Erythroblast (primary cell): ENCODE measurements around the gene IFI44.

Source experiments
- DNase-seq, 2 experiments: peaks; one replicate each; lab custom pipeline; 2025; lab: John Stamatoyannopoulos, UW
- GATA1 ChIP-seq: IDR thresholded peaks from 2 replicates; pipeline ENCODE4 v1.6.1; 2011; ENCODE audit warnings: low read depth, mild to moderate bottlenecking, control low read depth, low read length, moderate library complexity
- POLR2A ChIP-seq: IDR thresholded peaks from 2 replicates; pipeline ENCODE4 v1.6.1; 2011; ENCODE audit warnings: mild to moderate bottlenecking, low read length

The IFI44 gene

GRCh38 chr1:78703806-78704205 is 54.2 kb downstream of the IFI44 start:
- DNase-seq = no peak
- TF ChIP-seq POLR2A (no peak), GATA1 (no peak)

DNA sequence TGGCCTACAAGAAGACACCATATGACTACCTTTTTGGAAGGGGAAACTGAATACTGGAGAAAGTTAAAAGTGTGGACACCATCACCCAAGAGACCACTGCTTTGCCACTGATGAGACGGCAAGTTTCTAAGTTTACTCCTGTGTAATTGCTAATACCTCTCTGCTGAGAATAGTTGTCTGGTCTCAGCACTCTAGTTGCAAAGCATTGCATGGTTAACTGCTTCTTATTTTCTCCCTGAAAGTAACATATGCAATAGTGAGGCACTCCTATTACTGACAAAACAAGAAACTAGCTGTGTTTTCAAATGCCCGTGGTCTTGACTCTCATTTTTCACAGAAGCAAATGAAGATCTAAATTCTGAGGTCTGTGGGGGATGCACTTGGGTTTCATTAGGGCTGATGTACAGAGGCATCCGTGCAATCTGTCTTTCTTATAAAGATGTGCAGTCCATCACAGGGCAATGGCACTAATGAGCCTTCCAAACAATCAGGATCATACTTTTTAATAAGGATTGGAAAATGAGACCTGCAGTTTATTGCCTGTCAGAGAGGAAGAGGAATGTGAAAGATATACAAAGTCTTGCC is 62.9 kb downstream of the IFI44 start:
- TF ChIP-seq GATA1 (no peak), POLR2A (no peak)
- DNase-seq = no peak

- TF ChIP-seq GATA1 (no peak), POLR2A (no peak)
- DNase-seq = no peak
These were observed 63.7 kb downstream of the IFI44 start for GRCh38 chr1:78713297-78713696.
